Tibial artery (tissue), 4 donors: ENCODE measurements around the gene SUCNR1.
"Not testable (repeated sequence)": the region's sequence is repeated elsewhere in the genome, so short reads cannot be mapped to it uniquely, and the experiment has no call there.

Source experiments
- DNase-seq, 2 donors: peaks; one replicate each; pipeline ENCODE4 v3.0.0-alpha.2; 2019
- H3K27ac ChIP-seq, 2 donors: fragments of 200-600 bp; sonication (generic) in 1 of 2; 1 replicate in 1 of 2; 2 replicates in 1 of 2; pipeline ENCODE4 v1.5.1; 2018 to 2019; ENCODE audit warnings: mild to moderate bottlenecking in 1 of 2
- H3K27me3 ChIP-seq, 2 donors: fragments of 200-600 bp; sonication (generic) in 1 of 2; one replicate each; pipeline versions ENCODE4 v1.5.1 to v1.6.0; 2016 to 2019
- H3K36me3 ChIP-seq, 3 donors: fragments of 200-600 bp; sonication (generic) in 2 of 3; one replicate each; pipeline ENCODE4 v1.5.1; 2016 to 2019; ENCODE audit warnings: mild to moderate bottlenecking in 2 of 3
- H3K4me1 ChIP-seq, 4 donors: fragments of 200-600 bp; sonication (generic) in 2 of 4; 1 replicate in 3 of 4; 2 replicates in 1 of 4; pipeline ENCODE4 v1.5.1; 2016 to 2019
- H3K4me3 ChIP-seq, 2 donors: fragments of 200-600 bp; sonication (generic) in 1 of 2; 1 replicate in 1 of 2; 2 replicates in 1 of 2; pipeline ENCODE4 v1.5.1; 2018 to 2019; ENCODE audit warnings: mild to moderate bottlenecking in 2 of 2
- H3K9me3 ChIP-seq, 3 donors: fragments of 200-600 bp; sonication (generic) in 1 of 3; one replicate each; pipeline ENCODE4 v1.5.1; 2016 to 2019
- CTCF ChIP-seq, 2 experiments: fragments of 200-600 bp in 1 of 2; fragments of 450-650 bp in 1 of 2; IDR thresholded peaks; one replicate each; pipeline ENCODE4 v1.5.1; 2017 to 2019; ENCODE audit warnings: antibody characterized with exemption in 2 of 2, mild to moderate bottlenecking in 1 of 2, moderate library complexity in 1 of 2
- intact Hi-C: fragments of 100-400 bp; cut with DNase I; formaldehyde crosslinking; loops from one replicate; pipeline ENCODE4 v1.15.0; 2023; ENCODE audit warnings: low total_unique reads

SUCNR1 gene

GRCh38 chr3:151925419-151925818 lies 52.0 kb downstream of the SUCNR1 start:
- Histone ChIP-seq H3K27ac (peak overlapping the region; percentile 47 to 57), H3K27me3 (no peaks in the 10 kb centered on the region), H3K9me3 (no peaks in the 10 kb centered on the region), H3K4me1 (peaks cover 0 to 18% (median 1%) of the 10 kb centered on the region in 4 donors), H3K36me3 (no peaks in the 10 kb centered on the region), H3K4me3 (no peak overlapping the region)
- TF ChIP-seq CTCF (IDR thresholded peaks at IDR 0.05): no peak
- no peak for DNase-seq
- intact Hi-C loops: no loop called here

- intact Hi-C loops: no loop called here
- H3K27ac ChIP-seq: peak overlapping the region; percentile 47 to 57
- TF ChIP-seq CTCF (IDR thresholded peaks at IDR 0.05): no peak
- DNase-seq: no peak
- no peaks in the 10 kb centered on the region for H3K9me3 ChIP-seq
- H3K4me3 ChIP-seq: no peak overlapping the region
- peaks cover 0 to 18% (median 1%) of the 10 kb centered on the region in 4 donors for H3K4me1 ChIP-seq
- no peaks in the 10 kb centered on the region for H3K36me3 ChIP-seq
- H3K27me3 ChIP-seq: no peaks in the 10 kb centered on the region
Observed at GRCh38 chr3:151925876-151926275, 52.4 kb downstream of the SUCNR1 start.

- Histone ChIP-seq H3K36me3 (no peaks in the 10 kb centered on the region), H3K9me3 (no peaks in the 10 kb centered on the region), H3K27ac (peak overlapping the region; percentile 47 to 57), H3K4me1 (peaks cover 0 to 18% (median 1%) of the 10 kb centered on the region in 4 donors), H3K4me3 (no peak overlapping the region), H3K27me3 (no peaks in the 10 kb centered on the region)
- no peak for TF ChIP-seq CTCF (IDR thresholded peaks at IDR 0.05)
- intact Hi-C loops: no loop called here
- no peak for DNase-seq
Observed at GRCh38 chr3:151926956-151927355, 53.5 kb downstream of the SUCNR1 start.

- H3K9me3 ChIP-seq, H3K36me3 ChIP-seq, DNase-seq, intact Hi-C loops, H3K27me3 ChIP-seq, H3K4me3 ChIP-seq: not testable (repeated sequence)
- H3K27ac ChIP-seq: peak overlapping the region; percentile 47 to 57
- peaks cover 0 to 18% (median 1%) of the 10 kb centered on the region in 4 donors for H3K4me1 ChIP-seq
Observed at GRCh38 chr3:151927915-151928525, 54.6 kb downstream of the SUCNR1 start.

- intact Hi-C loops: no loop called here
- Histone ChIP-seq H3K27me3 (no peaks in the 10 kb centered on the region), H3K4me1 (peaks cover 0 to 7% (median 1%) of the 10 kb centered on the region in 4 donors), H3K9me3 (no peaks in the 10 kb centered on the region), H3K4me3 (no peak overlapping the region), H3K27ac (peak overlapping the region; percentile 56 to 68), H3K36me3 (no peaks in the 10 kb centered on the region)
- no peak for DNase-seq
- TF ChIP-seq CTCF (IDR thresholded peaks at IDR 0.05): no peak
Observed at GRCh38 chr3:151931171-151931570, 57.7 kb downstream of the SUCNR1 start.

- TF ChIP-seq CTCF (IDR thresholded peaks at IDR 0.05): no peak
- H3K4me3 ChIP-seq: no peak overlapping the region
- no peaks in the 10 kb centered on the region for H3K9me3 ChIP-seq
- no peaks in the 10 kb centered on the region for H3K4me1 ChIP-seq
- H3K36me3 ChIP-seq: no peaks in the 10 kb centered on the region
- no peak for DNase-seq
- intact Hi-C loops: no loop called here
- H3K27ac ChIP-seq: no peak overlapping the region
- no peaks in the 10 kb centered on the region for H3K27me3 ChIP-seq
Observed at GRCh38 chr3:151933234-151933853, 59.9 kb downstream of the SUCNR1 start.
